MCF 10A (cell line): Measurements from ENCODE around the gene COL6A2. TPM values are rescaled to one million over a fixed set of nuclear protein-coding genes. Genes with fewer than 3 reads are reported as not detected.

Experiments
- BruUV-seq: library from RNA; stranded (reverse); fragments of 400-500 nt; replicated peaks from 2 replicates; lab custom pipeline; 2021; lab: Mats Ljungman, UMichigan
- CTCF ChIA-PET: fragments of 300-600 bp; sonication (Branson Sonifier 250); formaldehyde crosslinking; extraction: SDS; loops from one replicate; lab custom pipeline; 2021; ENCODE audit warnings: antibody characterized with exemption, inconsistent platforms; lab: Yijun Ruan, JAX
- POLR2A ChIA-PET: fragments of 300-600, 350-650 bp; sonication (Branson Sonifier 250); formaldehyde crosslinking; extraction: SDS; loops from one replicate; lab custom pipeline; 2020; ENCODE audit warnings: antibody characterized with exemption, inconsistent platforms; lab: Yijun Ruan, JAX
- DNase-seq: peaks from one replicate; pipeline ENCODE4 v3.0.0-alpha.2; 2018; ENCODE audit not compliant: unreplicated experiment
- H3K27ac Mint-ChIP-seq: one replicate; pipeline ENCODE4 v1.8.0; 2022; ENCODE audit warnings: mild to moderate bottlenecking, low read depth, mixed read lengths; ENCODE audit not compliant: unreplicated experiment
- H3K27me3 Mint-ChIP-seq: one replicate; pipeline ENCODE4 v1.8.0; 2022; ENCODE audit warnings: mixed read lengths; ENCODE audit not compliant: insufficient read depth, unreplicated experiment
- H3K36me3 Mint-ChIP-seq: one replicate; pipeline ENCODE4 v1.8.0; 2022; ENCODE audit warnings: mild to moderate bottlenecking, moderate library complexity, mixed read lengths; ENCODE audit not compliant: insufficient read depth, unreplicated experiment
- H3K4me1 Mint-ChIP-seq: one replicate; pipeline ENCODE4 v1.8.0; 2022; ENCODE audit warnings: mixed read lengths; ENCODE audit not compliant: insufficient read depth, unreplicated experiment
- H3K4me3 Mint-ChIP-seq: one replicate; pipeline ENCODE4 v1.8.0; 2022; ENCODE audit warnings: mild to moderate bottlenecking, moderate library complexity, mixed read lengths; ENCODE audit not compliant: unreplicated experiment
- H3K9me3 Mint-ChIP-seq: one replicate; pipeline ENCODE4 v1.8.0; 2022; ENCODE audit warnings: mixed read lengths; ENCODE audit not compliant: unreplicated experiment
- intact Hi-C: fragments of 100-400 bp; cut with micrococcal nuclease; formaldehyde crosslinking; loops from 2 replicates; pipeline ENCODE4 v1.14.1; 2022
- total RNA-seq: library from RNA; stranded (reverse); gene quantifications from 2 replicates; pipeline ENCODE4 v1.2.3, GENCODE V29; 2022
- TF ChIP-seq, protein P1 (sequence below): fragments of 200-600 bp; IDR thresholded peaks from one replicate; pipeline ENCODE4 v1.8.0; 2022; ENCODE audit warnings: antibody characterized with exemption, mild to moderate bottlenecking; ENCODE audit not compliant: unreplicated experiment

Gene COL6A2
- total RNA-seq, 1 experiment from 2014 or later: 0.61 TPM

DNA sequence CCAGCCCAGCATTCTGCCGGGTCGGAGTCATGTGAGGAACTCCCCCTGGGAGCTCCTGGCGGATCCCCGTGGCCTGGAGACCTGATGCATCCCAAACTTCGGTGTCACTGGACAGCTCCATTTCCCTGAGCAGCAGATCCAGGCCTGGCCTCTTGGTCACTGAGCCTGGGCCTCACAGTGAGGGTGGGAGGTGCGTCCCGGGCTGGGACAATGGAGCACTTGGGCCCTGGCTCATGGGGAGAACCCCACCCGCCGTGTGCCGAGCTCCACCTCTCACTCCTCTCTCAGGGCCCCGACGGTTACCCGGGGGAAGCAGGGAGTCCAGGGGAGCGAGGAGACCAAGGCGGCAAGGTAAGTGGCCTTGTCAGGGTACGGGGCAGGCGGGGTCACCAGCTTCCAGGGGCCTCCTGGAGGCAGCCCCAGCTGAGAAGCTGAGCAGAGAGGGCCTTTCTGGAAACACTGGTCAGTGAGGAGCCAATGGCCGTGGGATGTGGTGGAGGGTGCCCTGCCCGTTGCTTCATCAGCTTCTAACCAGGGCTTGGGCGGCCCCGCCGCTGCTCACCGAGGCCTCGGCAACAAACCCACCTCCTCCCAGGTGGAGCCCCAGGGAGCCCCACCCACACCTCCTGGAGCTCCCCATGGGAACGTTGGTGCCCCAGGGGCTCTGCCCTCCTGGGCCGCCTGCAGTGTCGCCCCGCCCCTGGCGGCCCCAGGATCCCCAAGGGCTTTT, 19.8 kb downstream of the COL6A2 start:
- H3K4me1 Mint-ChIP-seq: peaks cover 11% of the 10 kb centered on the region
- H3K27me3 Mint-ChIP-seq: no peaks in the 10 kb centered on the region
- H3K4me3 Mint-ChIP-seq: no peak overlapping the region
- no peak overlapping the region for H3K27ac Mint-ChIP-seq
- BruUV-seq: no TSS peak
- intact Hi-C loops: no loop called here
- H3K36me3 Mint-ChIP-seq: no peaks in the 10 kb centered on the region
- TF ChIP-seq, protein P1, sequence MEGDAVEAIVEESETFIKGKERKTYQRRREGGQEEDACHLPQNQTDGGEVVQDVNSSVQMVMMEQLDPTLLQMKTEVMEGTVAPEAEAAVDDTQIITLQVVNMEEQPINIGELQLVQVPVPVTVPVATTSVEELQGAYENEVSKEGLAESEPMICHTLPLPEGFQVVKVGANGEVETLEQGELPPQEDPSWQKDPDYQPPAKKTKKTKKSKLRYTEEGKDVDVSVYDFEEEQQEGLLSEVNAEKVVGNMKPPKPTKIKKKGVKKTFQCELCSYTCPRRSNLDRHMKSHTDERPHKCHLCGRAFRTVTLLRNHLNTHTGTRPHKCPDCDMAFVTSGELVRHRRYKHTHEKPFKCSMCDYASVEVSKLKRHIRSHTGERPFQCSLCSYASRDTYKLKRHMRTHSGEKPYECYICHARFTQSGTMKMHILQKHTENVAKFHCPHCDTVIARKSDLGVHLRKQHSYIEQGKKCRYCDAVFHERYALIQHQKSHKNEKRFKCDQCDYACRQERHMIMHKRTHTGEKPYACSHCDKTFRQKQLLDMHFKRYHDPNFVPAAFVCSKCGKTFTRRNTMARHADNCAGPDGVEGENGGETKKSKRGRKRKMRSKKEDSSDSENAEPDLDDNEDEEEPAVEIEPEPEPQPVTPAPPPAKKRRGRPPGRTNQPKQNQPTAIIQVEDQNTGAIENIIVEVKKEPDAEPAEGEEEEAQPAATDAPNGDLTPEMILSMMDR: no peak
- H3K9me3 Mint-ChIP-seq: no peaks in the 10 kb centered on the region
- ChIA-PET CTCF (interaction anchor here (0.7 to 0.9 kb wide), 4 partner anchors 21 to 139 kb away, joined by 3 to 7 read pairs (median 3); no protein-coding TSS in a partner anchor), POLR2A (no interaction called here)
- DNase-seq: no peak

- no TSS peak for BruUV-seq
Observed at GRCh38 chr21:46118316-46119143, 20.6 kb downstream of the COL6A2 start.

DNA sequence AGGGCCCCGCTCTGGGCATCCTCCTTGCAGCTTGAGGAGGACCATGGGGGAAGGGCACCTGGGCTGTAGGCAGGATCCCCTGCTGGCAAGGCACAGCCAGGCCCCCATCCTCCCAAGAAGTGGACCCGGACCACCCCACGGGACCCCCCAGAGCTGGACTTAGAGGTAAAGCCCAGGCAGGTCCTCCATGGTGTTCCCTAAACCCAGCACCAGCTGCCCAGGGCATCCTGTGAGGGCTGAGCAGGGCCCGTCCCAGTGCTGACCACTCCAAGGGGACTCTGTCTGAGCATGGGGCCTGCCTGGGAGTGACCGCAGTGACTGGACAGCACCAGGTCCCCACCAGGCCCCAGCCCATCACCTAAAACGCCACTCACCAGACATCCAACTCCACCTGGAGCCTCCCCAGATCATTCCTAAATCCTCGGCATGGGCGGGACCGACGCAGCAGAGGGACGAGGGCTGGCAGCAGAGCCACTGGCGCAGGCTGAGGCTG, 21.3 kb downstream of the COL6A2 start:
- TF ChIP-seq, protein P1: no peak
- Mint-ChIP-seq H3K27ac (no peak overlapping the region), H3K27me3 (no peaks in the 10 kb centered on the region), H3K4me3 (no peak overlapping the region), H3K4me1 (peaks cover 11% of the 10 kb centered on the region), H3K36me3 (no peaks in the 10 kb centered on the region), H3K9me3 (no peaks in the 10 kb centered on the region)
- POLR2A ChIA-PET: no interaction called here
- no TSS peak for BruUV-seq
- no peak for DNase-seq
- CTCF ChIA-PET: interaction anchor here (0.6 kb wide), 1 partner anchor 69 kb away, joined by 3 read pairs; no protein-coding TSS in a partner anchor
- intact Hi-C loops: no loop called here

More at GRCh38 chr21:46118316-46119143, 20.6 kb downstream of the COL6A2 start:
- Mint-ChIP-seq H3K27me3 (no peaks in the 10 kb centered on the region), H3K27ac (no peak overlapping the region), H3K4me1 (peaks cover 11% of the 10 kb centered on the region), H3K36me3 (no peaks in the 10 kb centered on the region), H3K4me3 (no peak overlapping the region), H3K9me3 (no peaks in the 10 kb centered on the region)
- intact Hi-C loops: no loop called here
- ChIA-PET CTCF (interaction anchor here (0.6 to 0.7 kb wide), 2 partner anchors 68 to 85 kb away, joined by 3 read pairs; no protein-coding TSS in a partner anchor), POLR2A (no interaction called here)
- no peak for DNase-seq
- TF ChIP-seq, protein P1: no peak
